ENCODE measurements around the gene SERTAD3. TPM values are rescaled to one million over a fixed set of nuclear protein-coding genes. Genes with fewer than 3 reads are reported as not detected.
"Not testable (repeated sequence)": the region's sequence is repeated elsewhere in the genome, so short reads cannot be mapped to it uniquely, and the experiment has no call there.

The SERTAD3 gene
- total RNA-seq, 1 experiment from 2014 or later = 38.3 TPM

- no peaks in the 10 kb centered on the region; the same call in 1 of the 2 replicates for H3K36me3 ChIP-seq
- DNase-seq = peak; percentile 88
- H3K4me3 ChIP-seq = peak overlapping the region; percentile 71
- H3K27me3 ChIP-seq = no peaks in the 10 kb centered on the region
- H3K9me3 ChIP-seq = no peaks in the 10 kb centered on the region
Observed at GRCh38 chr19:40464059-40465024, 20.2 kb upstream of the SERTAD3 start.

GRCh38 chr19:40463587-40464037 lies 19.5 kb upstream of the SERTAD3 start:
- H3K27me3 ChIP-seq, H3K36me3 ChIP-seq, H3K9me3 ChIP-seq: not testable (repeated sequence)
- H3K4me3 ChIP-seq = peak overlapping the region; percentile 7; the same call in 1 of the 2 replicates
- peak; percentile 38 for DNase-seq

- Histone ChIP-seq H3K36me3 (peaks cover 3% of the 10 kb centered on the region), H3K27me3 (no peaks in the 10 kb centered on the region), H3K9me3 (no peaks in the 10 kb centered on the region), H3K4me3 (no peak overlapping the region)
- no peak for DNase-seq
Observed at GRCh38 chr19:40461669-40462221, 17.6 kb upstream of the SERTAD3 start.

- no peak for DNase-seq
- H3K27me3 ChIP-seq = no peaks in the 10 kb centered on the region
- H3K9me3 ChIP-seq = no peaks in the 10 kb centered on the region
- H3K4me3 ChIP-seq = no peak overlapping the region
- H3K36me3 ChIP-seq = peaks cover 4% of the 10 kb centered on the region
Observed at GRCh38 chr19:40460185-40460584, 16.1 kb upstream of the SERTAD3 start.

- Histone ChIP-seq H3K27me3 (no peaks in the 10 kb centered on the region), H3K36me3 (peaks cover 5% of the 10 kb centered on the region), H3K4me3 (no peak overlapping the region), H3K9me3 (no peaks in the 10 kb centered on the region)
- DNase-seq = no peak
Observed at GRCh38 chr19:40458597-40458974, 14.5 kb upstream of the SERTAD3 start.

- H3K27me3 ChIP-seq = no peaks in the 10 kb centered on the region
- peaks cover 5% of the 10 kb centered on the region for H3K36me3 ChIP-seq
- no peak overlapping the region for H3K4me3 ChIP-seq
- no peak for DNase-seq
- no peaks in the 10 kb centered on the region for H3K9me3 ChIP-seq
Observed at GRCh38 chr19:40457953-40458596, 13.9 kb upstream of the SERTAD3 start.

- Histone ChIP-seq H3K9me3 (no peaks in the 10 kb centered on the region), H3K36me3 (peaks cover 5% of the 10 kb centered on the region), H3K4me3 (no peak overlapping the region), H3K27me3 (no peaks in the 10 kb centered on the region)
- DNase-seq = no peak
Observed at GRCh38 chr19:40457048-40457447, 12.9 kb upstream of the SERTAD3 start.

GRCh38 chr19:40453943-40454342 lies 9.8 kb upstream of the SERTAD3 start:
- peak; percentile 26 for DNase-seq
- peaks cover 10% of the 10 kb centered on the region for H3K36me3 ChIP-seq
- not testable (repeated sequence) for H3K27me3 ChIP-seq, H3K4me3 ChIP-seq, H3K9me3 ChIP-seq

GRCh38 chr19:40453151-40453735 lies 9.1 kb upstream of the SERTAD3 start:
- no peaks in the 10 kb centered on the region for H3K9me3 ChIP-seq
- peaks cover 10% of the 10 kb centered on the region for H3K36me3 ChIP-seq
- DNase-seq = no peak
- no peak overlapping the region for H3K4me3 ChIP-seq
- H3K27me3 ChIP-seq = no peaks in the 10 kb centered on the region

- no peak overlapping the region for H3K4me3 ChIP-seq
- H3K9me3 ChIP-seq = no peaks in the 10 kb centered on the region
- no peaks in the 10 kb centered on the region for H3K27me3 ChIP-seq
- no peak for DNase-seq
- peaks cover 7% of the 10 kb centered on the region for H3K36me3 ChIP-seq
Observed at GRCh38 chr19:40452016-40452415, 7.9 kb upstream of the SERTAD3 start.

- no peak overlapping the region for H3K4me3 ChIP-seq
Observed at GRCh38 chr19:40450664-40451063, 6.5 kb upstream of the SERTAD3 start.

GRCh38 chr19:40449506-40449905 lies 5.4 kb upstream of the SERTAD3 start:
- DNase-seq = no peak
- no peaks in the 10 kb centered on the region for H3K9me3 ChIP-seq
- H3K4me3 ChIP-seq = no peak overlapping the region
- peaks cover 5% of the 10 kb centered on the region; the same call in 1 of the 2 replicates for H3K36me3 ChIP-seq
- no peaks in the 10 kb centered on the region for H3K27me3 ChIP-seq

More at GRCh38 chr19:40450664-40451063, 6.5 kb upstream of the SERTAD3 start:
- Histone ChIP-seq H3K36me3 (peaks cover 7% of the 10 kb centered on the region), H3K27me3 (no peaks in the 10 kb centered on the region), H3K9me3 (no peaks in the 10 kb centered on the region)
- DNase-seq = no peak

- Histone ChIP-seq H3K36me3 (peaks cover 28% of the 10 kb centered on the region), H3K9me3 (no peaks in the 10 kb centered on the region; the same call in 1 of the 2 replicates), H3K27me3 (no peaks in the 10 kb centered on the region), H3K4me3 (no peak overlapping the region)
- DNase-seq = no peak
Observed at GRCh38 chr19:40446263-40446784, 2.2 kb upstream of the SERTAD3 start.

- Histone ChIP-seq H3K4me3 (no peak overlapping the region), H3K27me3 (no peaks in the 10 kb centered on the region), H3K36me3 (peaks cover 31% of the 10 kb centered on the region), H3K9me3 (no peaks in the 10 kb centered on the region; the same call in 1 of the 2 replicates)
- DNase-seq = no peak
Observed at GRCh38 chr19:40445780-40446262, 1.7 kb upstream of the SERTAD3 start.

- no peaks in the 10 kb centered on the region for H3K27me3 ChIP-seq
- no peaks in the 10 kb centered on the region; the same call in 1 of the 2 replicates for H3K9me3 ChIP-seq
- no peak for DNase-seq
- H3K36me3 ChIP-seq = peaks cover 40% of the 10 kb centered on the region
- H3K4me3 ChIP-seq = peak overlapping the region; percentile 100
Observed at GRCh38 chr19:40444825-40445312, 734 bp upstream of the SERTAD3 start.
